ENCODE data around the gene RPP38. TPM values are rescaled to one million over a fixed set of nuclear protein-coding genes. Genes with fewer than 3 reads are reported as not detected.
A peak's percentile ranks its signal among the peaks of the same experiment; 100 is the strongest.

Gene RPP38
- total RNA-seq, 1 donor: 10.7 TPM

- TF ChIP-seq, protein P1, sequence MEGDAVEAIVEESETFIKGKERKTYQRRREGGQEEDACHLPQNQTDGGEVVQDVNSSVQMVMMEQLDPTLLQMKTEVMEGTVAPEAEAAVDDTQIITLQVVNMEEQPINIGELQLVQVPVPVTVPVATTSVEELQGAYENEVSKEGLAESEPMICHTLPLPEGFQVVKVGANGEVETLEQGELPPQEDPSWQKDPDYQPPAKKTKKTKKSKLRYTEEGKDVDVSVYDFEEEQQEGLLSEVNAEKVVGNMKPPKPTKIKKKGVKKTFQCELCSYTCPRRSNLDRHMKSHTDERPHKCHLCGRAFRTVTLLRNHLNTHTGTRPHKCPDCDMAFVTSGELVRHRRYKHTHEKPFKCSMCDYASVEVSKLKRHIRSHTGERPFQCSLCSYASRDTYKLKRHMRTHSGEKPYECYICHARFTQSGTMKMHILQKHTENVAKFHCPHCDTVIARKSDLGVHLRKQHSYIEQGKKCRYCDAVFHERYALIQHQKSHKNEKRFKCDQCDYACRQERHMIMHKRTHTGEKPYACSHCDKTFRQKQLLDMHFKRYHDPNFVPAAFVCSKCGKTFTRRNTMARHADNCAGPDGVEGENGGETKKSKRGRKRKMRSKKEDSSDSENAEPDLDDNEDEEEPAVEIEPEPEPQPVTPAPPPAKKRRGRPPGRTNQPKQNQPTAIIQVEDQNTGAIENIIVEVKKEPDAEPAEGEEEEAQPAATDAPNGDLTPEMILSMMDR (IDR thresholded peaks at IDR 0.05; ENCODE audit: insufficient read depth, low read length): no peak
- H3K4me3 ChIP-seq (ENCODE audit: low read depth, low read length): no peak overlapping the region
- DNase-seq (ENCODE audit: low read depth): peak; percentile 80
Observed at GRCh38 chr10:15120523-15120922, 23.4 kb downstream of the RPP38 start.

DNA sequence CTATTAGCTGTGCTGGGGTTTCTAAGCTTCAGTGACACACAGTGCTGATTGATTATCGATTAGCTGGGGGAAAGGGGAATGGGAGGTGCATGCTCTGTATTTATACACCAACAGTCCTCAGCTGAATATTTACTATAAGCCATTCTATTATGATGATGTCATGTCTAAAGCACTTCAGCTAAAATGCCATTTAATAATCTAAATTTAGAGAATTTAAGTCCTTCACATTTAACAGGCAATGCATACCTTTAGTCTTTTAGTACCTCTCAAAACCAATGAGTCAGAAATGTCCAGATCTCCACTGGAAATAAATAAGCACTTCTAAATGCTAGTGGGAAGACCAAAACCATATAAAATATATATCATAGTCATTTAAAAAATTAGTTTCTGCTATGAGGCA lies 24.6 kb downstream of the RPP38 start:
- no peak for DNase-seq (ENCODE audit: low read depth)
- TF ChIP-seq, protein P1 (IDR thresholded peaks at IDR 0.05; ENCODE audit: insufficient read depth, low read length): no peak
- H3K4me3 ChIP-seq (ENCODE audit: low read depth, low read length): no peak overlapping the region

GRCh38 chr10:15122477-15123030 lies 25.4 kb downstream of the RPP38 start:
- TF ChIP-seq, protein P1 (IDR thresholded peaks at IDR 0.05; ENCODE audit: insufficient read depth, low read length): no peak
- DNase-seq (ENCODE audit: low read depth): no peak
- no peak overlapping the region for H3K4me3 ChIP-seq (ENCODE audit: low read depth, low read length)

- no peak overlapping the region for H3K4me3 ChIP-seq (ENCODE audit: low read depth, low read length)
- TF ChIP-seq, protein P1 (IDR thresholded peaks at IDR 0.05; ENCODE audit: insufficient read depth, low read length): no peak
- DNase-seq (ENCODE audit: low read depth): peak; percentile 85
Observed at GRCh38 chr10:15123749-15124184, 26.6 kb downstream of the RPP38 start.

- DNase-seq (ENCODE audit: low read depth): no peak
- TF ChIP-seq, protein P1 (IDR thresholded peaks at IDR 0.05; ENCODE audit: insufficient read depth, low read length): no peak
- no peak overlapping the region for H3K4me3 ChIP-seq (ENCODE audit: low read depth, low read length)
Observed at GRCh38 chr10:15124190-15124589, 27.0 kb downstream of the RPP38 start.

DNA sequence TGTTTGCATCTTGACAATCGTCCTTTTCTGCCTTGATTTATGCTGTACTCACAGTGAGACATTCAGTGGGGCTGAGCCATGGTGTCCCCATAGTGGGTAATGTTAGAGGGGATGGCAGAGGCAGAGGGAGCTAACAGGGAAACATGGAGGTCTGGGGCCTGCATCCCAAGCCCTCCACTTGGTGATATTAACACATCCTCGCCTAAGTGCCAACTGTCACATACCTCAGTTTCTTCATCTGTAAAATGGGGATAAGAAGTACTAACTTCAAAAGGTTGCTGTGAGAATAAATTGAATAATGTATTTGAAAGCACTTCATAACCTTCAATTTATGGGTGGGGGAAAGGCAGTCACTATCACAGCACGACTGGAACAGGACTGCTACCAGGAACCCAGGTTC lies 27.8 kb downstream of the RPP38 start:
- no peak for DNase-seq (ENCODE audit: low read depth)
- H3K4me3 ChIP-seq (ENCODE audit: low read depth, low read length): no peak overlapping the region
- TF ChIP-seq, protein P1 (IDR thresholded peaks at IDR 0.05; ENCODE audit: insufficient read depth, low read length): no peak

DNA sequence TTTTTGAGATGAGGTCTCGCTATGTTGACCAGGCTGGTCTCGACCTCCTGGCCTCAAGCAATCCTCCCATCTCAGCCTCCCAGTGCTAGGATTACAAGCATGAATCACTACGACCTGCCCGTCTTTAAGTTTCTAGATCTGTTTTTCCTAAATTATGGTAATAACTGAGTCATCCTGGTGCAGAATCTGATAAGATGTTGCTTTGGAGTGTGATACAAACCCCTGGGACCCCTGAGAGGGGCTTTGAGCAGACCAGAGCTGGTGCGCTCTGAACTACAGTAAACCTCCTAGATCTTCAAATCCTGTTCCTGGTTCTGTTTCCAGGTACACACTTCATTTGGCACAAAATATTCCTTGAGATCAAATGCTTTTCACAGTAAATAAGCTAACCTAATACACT lies 34.2 kb downstream of the RPP38 start:
- TF ChIP-seq, protein P1 (IDR thresholded peaks at IDR 0.05; ENCODE audit: insufficient read depth, low read length): no peak
- H3K4me3 ChIP-seq (ENCODE audit: low read depth, low read length): no peak overlapping the region
- DNase-seq (ENCODE audit: low read depth): no peak
